ENCODE results near the gene UTP4. TPM values are rescaled to one million over a fixed set of nuclear protein-coding genes. Genes with fewer than 3 reads are reported as not detected.

The UTP4 gene
- total RNA-seq, 2 experiments from 2014 or later: 40.1 to 40.3 TPM

DNA sequence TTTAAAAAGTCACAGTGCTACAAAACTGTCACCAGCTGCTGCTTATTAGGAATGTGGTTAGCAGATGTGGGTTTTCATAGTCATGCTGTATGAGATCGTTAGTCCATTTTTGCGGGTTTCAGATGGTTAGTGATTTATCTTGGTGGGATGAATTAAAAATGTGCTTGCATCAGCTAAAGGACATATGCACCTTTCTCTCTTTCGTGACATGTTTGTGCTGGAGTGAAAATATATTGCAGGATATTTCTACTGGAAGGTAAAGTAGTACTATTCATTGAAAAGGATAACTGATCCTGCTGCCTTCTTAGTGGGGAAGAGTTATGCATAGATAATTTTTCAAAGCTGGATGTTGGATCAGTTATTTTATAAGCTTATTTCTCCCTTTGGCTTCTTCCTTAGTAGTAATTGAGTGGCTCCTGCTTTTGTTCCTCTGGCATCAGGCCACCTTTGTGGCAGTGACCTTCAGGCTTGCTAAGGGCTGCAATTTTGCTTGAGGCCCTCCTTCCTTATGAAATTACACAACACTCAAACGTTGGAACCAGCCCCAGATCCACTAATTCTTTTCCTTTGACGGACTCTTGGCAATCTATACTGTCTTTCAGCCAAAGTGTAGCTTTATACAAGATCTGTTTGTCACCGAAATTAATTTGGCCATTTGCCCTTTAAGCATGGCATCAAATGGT, 47.0 kb downstream of the UTP4 start:
- Histone ChIP-seq H3K4me3 (ENCODE audit: low read length) (no peak overlapping the region), H3K4me1 (ENCODE audit: insufficient read depth, low read length) (no peaks in the 10 kb centered on the region), H3K36me3 (ENCODE audit: insufficient read depth, low read length) (no peaks in the 10 kb centered on the region), H3K27me3 (ENCODE audit: control insufficient read depth in 1 of 2, insufficient read depth in 2 of 2, low read length in 2 of 2) (no peaks in the 10 kb centered on the region), H3K27ac (ENCODE audit: low read depth in 1 of 2, low read length in 2 of 2) (no peak overlapping the region), H3K9me3 (ENCODE audit: control insufficient read depth in 1 of 2, insufficient read depth in 1 of 2, low read length in 2 of 2) (no peaks in the 10 kb centered on the region)
- intact Hi-C loops (cut with DNase I, micrococcal nuclease): loop anchor here in 1 of 2 experiments (10.0 kb wide), 1 partner anchor 945 kb away; the partner anchor contains the start of gene ESRP2
- Mint-ChIP-seq H3K4me3 (no peak overlapping the region), H3K27ac (no peak overlapping the region), H3K27me3 (no peaks in the 10 kb centered on the region), H3K4me1 (ENCODE audit: low read depth) (no peaks in the 10 kb centered on the region), H3K9me3 (no peaks in the 10 kb centered on the region), H3K36me3 (ENCODE audit: low read depth) (no peaks in the 10 kb centered on the region)
- POLR2A ChIA-PET: no interaction called here
- TF ChIP-seq, protein P1, sequence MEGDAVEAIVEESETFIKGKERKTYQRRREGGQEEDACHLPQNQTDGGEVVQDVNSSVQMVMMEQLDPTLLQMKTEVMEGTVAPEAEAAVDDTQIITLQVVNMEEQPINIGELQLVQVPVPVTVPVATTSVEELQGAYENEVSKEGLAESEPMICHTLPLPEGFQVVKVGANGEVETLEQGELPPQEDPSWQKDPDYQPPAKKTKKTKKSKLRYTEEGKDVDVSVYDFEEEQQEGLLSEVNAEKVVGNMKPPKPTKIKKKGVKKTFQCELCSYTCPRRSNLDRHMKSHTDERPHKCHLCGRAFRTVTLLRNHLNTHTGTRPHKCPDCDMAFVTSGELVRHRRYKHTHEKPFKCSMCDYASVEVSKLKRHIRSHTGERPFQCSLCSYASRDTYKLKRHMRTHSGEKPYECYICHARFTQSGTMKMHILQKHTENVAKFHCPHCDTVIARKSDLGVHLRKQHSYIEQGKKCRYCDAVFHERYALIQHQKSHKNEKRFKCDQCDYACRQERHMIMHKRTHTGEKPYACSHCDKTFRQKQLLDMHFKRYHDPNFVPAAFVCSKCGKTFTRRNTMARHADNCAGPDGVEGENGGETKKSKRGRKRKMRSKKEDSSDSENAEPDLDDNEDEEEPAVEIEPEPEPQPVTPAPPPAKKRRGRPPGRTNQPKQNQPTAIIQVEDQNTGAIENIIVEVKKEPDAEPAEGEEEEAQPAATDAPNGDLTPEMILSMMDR (IDR thresholded peaks at IDR 0.05): no peak
- no peak for ATAC-seq (ENCODE audit: poor library complexity)
- DNase-seq: no peak
- CTCF ChIA-PET: no interaction called here

DNA sequence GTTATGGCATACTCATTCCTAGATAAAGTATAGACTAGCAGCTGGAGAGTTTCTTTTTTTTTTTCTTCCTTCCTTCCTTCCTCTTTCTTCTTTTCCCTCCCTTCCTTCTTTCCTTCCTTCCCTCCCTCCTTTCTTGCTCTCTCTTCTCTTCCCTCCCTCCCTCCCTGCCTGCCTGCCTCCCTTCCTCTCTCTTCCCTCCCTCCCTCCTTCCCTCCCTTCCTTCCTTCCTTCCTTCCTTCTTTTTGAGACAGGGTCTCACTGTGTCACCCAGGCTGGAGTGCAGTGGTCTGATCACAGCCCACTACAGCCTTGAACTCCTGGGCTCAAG, 47.5 kb downstream of the UTP4 start:
- Mint-ChIP-seq H3K36me3 (ENCODE audit: low read depth) (no peaks in the 10 kb centered on the region), H3K4me1 (ENCODE audit: low read depth) (peaks cover 4% of the 10 kb centered on the region), H3K4me3 (no peak overlapping the region), H3K27ac (no peak overlapping the region), H3K27me3 (no peaks in the 10 kb centered on the region), H3K9me3 (no peaks in the 10 kb centered on the region)
- POLR2A ChIA-PET: no interaction called here
- no peak overlapping the region for H3K27ac ChIP-seq (ENCODE audit: low read depth in 1 of 2, low read length in 2 of 2)
- H3K27me3 ChIP-seq (ENCODE audit: control insufficient read depth in 1 of 2, insufficient read depth in 2 of 2, low read length in 2 of 2): no peaks in the 10 kb centered on the region
- DNase-seq: no peak
- no peaks in the 10 kb centered on the region for H3K36me3 ChIP-seq (ENCODE audit: insufficient read depth, low read length)
- CTCF ChIA-PET: no interaction called here
- no peak overlapping the region for H3K4me3 ChIP-seq (ENCODE audit: low read length)
- TF ChIP-seq, protein P1 (IDR thresholded peaks at IDR 0.05): no peak
- peaks cover 4% of the 10 kb centered on the region for H3K4me1 ChIP-seq (ENCODE audit: insufficient read depth, low read length)
- no peak for ATAC-seq (ENCODE audit: poor library complexity)
- intact Hi-C loops (cut with DNase I, micrococcal nuclease): loop anchor here in 1 of 2 experiments (10.0 kb wide), 1 partner anchor 945 kb away; the partner anchor contains the start of gene ESRP2
- H3K9me3 ChIP-seq (ENCODE audit: control insufficient read depth in 1 of 2, insufficient read depth in 1 of 2, low read length in 2 of 2): no peaks in the 10 kb centered on the region

DNA sequence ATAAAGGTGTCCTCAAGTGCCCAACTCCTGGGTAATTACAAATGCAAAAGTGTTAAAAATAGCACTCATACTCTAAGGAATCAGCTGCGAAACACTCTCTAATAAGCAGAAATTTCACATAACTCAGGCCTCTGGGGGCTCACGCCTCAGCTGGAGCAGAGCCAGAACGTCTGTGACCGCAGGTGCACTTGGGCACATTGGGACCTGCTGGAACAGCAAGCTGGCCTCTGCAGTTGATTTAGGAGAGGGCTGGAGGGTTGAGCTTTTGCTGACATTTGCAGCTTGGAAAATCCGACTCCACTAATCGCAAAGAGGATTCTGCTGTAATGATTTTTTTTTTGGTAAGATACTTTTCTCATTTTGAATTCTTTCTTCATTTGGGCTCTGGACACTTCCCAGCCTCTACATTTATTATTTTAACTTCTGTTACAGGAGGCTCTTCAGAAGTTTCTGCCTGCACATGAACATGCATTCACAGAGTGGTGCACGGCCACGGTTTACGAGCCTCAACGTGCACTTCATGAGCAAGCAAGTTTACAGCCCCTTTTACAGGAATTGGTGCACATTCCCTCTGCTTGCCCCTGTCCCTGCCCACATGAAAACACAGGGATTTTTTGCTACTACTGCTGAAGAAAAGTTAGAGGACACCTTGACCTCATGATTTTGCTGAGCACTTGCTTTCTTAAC, 50.4 kb downstream of the UTP4 start:
- Mint-ChIP-seq H3K27ac (no peak overlapping the region), H3K4me3 (no peak overlapping the region), H3K36me3 (ENCODE audit: low read depth) (peaks cover 8% of the 10 kb centered on the region), H3K9me3 (no peaks in the 10 kb centered on the region), H3K4me1 (ENCODE audit: low read depth) (peaks cover 16% of the 10 kb centered on the region), H3K27me3 (no peaks in the 10 kb centered on the region)
- intact Hi-C loops (cut with DNase I, micrococcal nuclease): loop anchor here in 1 of 2 experiments (10.0 kb wide), 1 partner anchor 948 kb away; the partner anchor contains the start of gene ESRP2
- no peaks in the 10 kb centered on the region for H3K9me3 ChIP-seq (ENCODE audit: control insufficient read depth in 1 of 2, insufficient read depth in 1 of 2, low read length in 2 of 2)
- POLR2A ChIA-PET: no interaction called here
- no peaks in the 10 kb centered on the region for H3K27me3 ChIP-seq (ENCODE audit: control insufficient read depth in 1 of 2, insufficient read depth in 2 of 2, low read length in 2 of 2)
- no peak overlapping the region for H3K4me3 ChIP-seq (ENCODE audit: low read length)
- H3K27ac ChIP-seq (ENCODE audit: low read depth in 1 of 2, low read length in 2 of 2): no peak overlapping the region
- DNase-seq (no peak), ATAC-seq (ENCODE audit: poor library complexity) (no peak)
- peaks cover 24% of the 10 kb centered on the region for H3K4me1 ChIP-seq (ENCODE audit: insufficient read depth, low read length)
- CTCF ChIA-PET: no interaction called here
- TF ChIP-seq, protein P1 (IDR thresholded peaks at IDR 0.05): no peak
- no peaks in the 10 kb centered on the region for H3K36me3 ChIP-seq (ENCODE audit: insufficient read depth, low read length)

Measured in CD4-positive, alpha-beta T cell (primary cell).